Kidney epithelial cell (primary cell): ENCODE data around the gene KIRREL1. TPM values are rescaled to one million over a fixed set of nuclear protein-coding genes. Genes with fewer than 3 reads are reported as not detected.

Experiments
- DNase-seq: peaks from one replicate; pipeline ENCODE4 v3.0.0-alpha.2; 2010; ENCODE audit warnings: low read depth
- H3K27me3 ChIP-seq: 2 replicates; pipeline ENCODE4 v1.6.0; 2011; ENCODE audit warnings: low read length; ENCODE audit not compliant: control insufficient read depth, insufficient read depth
- H3K36me3 ChIP-seq: 2 replicates; pipeline ENCODE4 v1.5.1; 2011; ENCODE audit warnings: low read length; ENCODE audit not compliant: control insufficient read depth, insufficient read depth
- H3K4me3 ChIP-seq: 2 replicates; pipeline ENCODE4 v1.5.1; 2011; ENCODE audit warnings: low read depth, mild to moderate bottlenecking, control low read depth, low read length
- total RNA-seq: library from RNA; depleted of rRNA; stranded (reverse); fragments of >200 nt; gene quantifications from 2 replicates; pipeline ENCODE4 v1.2.3, GENCODE V29; 2015
- TF ChIP-seq, protein P1 (sequence below): IDR thresholded peaks from 2 replicates; pipeline ENCODE4 v1.5.1; 2011; ENCODE audit warnings: mild to moderate bottlenecking, moderate library complexity, low read length, control low read depth, inconsistent platforms; ENCODE audit not compliant: insufficient read depth, poor library complexity, severe bottlenecking

The KIRREL1 gene
- total RNA-seq, 1 donor from 2014 or later, result 119 TPM

DNA sequence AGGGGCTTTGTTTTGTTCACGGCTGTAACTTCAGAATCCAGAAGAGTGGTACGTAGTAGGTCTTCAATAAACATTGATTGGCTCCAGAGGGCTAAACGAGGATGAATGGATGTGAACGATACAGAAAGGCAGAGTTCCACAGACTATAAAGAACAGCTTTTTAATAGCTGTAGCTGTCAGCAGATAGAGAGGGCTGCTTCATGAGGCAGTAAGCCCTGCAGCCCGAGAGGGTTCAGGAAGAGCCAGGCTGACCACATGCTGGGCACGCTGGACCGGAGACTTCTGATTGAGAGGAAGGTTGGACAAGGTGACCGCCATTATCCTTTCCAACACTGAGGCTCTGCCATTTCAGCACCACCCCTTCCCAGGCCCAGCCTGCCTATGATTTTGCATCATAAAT is 45.3 kb downstream of the KIRREL1 start:
- Histone ChIP-seq H3K36me3 (no peaks in the 10 kb centered on the region), H3K27me3 (no peaks in the 10 kb centered on the region), H3K4me3 (no peak overlapping the region)
- no peak for DNase-seq
- TF ChIP-seq, protein P1, sequence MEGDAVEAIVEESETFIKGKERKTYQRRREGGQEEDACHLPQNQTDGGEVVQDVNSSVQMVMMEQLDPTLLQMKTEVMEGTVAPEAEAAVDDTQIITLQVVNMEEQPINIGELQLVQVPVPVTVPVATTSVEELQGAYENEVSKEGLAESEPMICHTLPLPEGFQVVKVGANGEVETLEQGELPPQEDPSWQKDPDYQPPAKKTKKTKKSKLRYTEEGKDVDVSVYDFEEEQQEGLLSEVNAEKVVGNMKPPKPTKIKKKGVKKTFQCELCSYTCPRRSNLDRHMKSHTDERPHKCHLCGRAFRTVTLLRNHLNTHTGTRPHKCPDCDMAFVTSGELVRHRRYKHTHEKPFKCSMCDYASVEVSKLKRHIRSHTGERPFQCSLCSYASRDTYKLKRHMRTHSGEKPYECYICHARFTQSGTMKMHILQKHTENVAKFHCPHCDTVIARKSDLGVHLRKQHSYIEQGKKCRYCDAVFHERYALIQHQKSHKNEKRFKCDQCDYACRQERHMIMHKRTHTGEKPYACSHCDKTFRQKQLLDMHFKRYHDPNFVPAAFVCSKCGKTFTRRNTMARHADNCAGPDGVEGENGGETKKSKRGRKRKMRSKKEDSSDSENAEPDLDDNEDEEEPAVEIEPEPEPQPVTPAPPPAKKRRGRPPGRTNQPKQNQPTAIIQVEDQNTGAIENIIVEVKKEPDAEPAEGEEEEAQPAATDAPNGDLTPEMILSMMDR, result no peak

DNA sequence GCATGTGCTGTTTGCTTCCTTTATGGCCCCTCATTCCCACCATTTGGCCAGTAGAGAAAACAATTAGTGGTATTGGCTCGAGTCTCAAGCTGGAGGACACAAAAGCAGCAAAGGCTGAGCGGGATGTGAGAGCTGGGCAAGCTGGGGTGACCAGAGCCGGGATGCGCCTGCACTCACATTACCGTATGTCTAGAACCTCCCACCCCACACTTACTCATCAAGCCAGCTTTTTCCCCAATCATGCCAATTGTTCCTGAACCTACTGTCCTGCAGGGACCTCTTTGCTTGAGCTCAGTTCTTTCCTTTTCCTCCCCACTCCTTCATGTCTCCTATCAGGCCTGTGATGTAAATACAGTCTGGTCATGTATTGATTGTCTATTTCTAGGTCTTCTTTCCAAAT is 45.9 kb downstream of the KIRREL1 start:
- TF ChIP-seq, protein P1, result no peak
- Histone ChIP-seq H3K4me3 (no peak overlapping the region), H3K36me3 (no peaks in the 10 kb centered on the region), H3K27me3 (no peaks in the 10 kb centered on the region)
- no peak for DNase-seq

- Histone ChIP-seq H3K4me3 (no peak overlapping the region), H3K27me3 (no peaks in the 10 kb centered on the region), H3K36me3 (no peaks in the 10 kb centered on the region)
- TF ChIP-seq, protein P1, result no peak
- DNase-seq, result no peak
Measured at GRCh38 chr1:158040323-158040722, 46.9 kb downstream of the KIRREL1 start.

- TF ChIP-seq, protein P1, result no peak
- Histone ChIP-seq H3K36me3 (no peaks in the 10 kb centered on the region), H3K27me3 (no peaks in the 10 kb centered on the region), H3K4me3 (no peak overlapping the region)
- no peak for DNase-seq
Measured at GRCh38 chr1:158043232-158043631, 49.8 kb downstream of the KIRREL1 start.

DNA sequence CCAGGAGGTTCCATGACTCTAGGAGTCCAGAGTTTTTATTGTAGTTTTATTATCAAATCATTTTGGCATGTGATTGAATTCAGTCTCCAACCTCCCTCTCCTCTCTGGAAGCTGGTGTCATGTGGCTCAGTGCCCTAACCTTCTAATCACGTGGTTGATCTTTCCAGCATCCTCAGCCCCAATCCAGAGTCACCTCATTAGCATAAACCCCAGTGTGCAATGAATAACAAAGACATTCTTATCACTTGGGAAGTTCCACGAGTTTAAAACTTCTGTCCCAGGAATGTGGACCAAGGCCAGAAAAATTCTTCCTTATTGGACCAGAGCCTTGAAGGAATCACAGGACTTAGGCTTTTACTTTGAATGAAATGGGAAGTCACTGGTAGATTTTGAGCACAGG is 52.2 kb downstream of the KIRREL1 start:
- Histone ChIP-seq H3K36me3 (peaks cover 1% of the 10 kb centered on the region), H3K4me3 (no peak overlapping the region), H3K27me3 (no peaks in the 10 kb centered on the region)
- TF ChIP-seq, protein P1, result no peak
- DNase-seq, result no peak

- peaks cover 3% of the 10 kb centered on the region for H3K36me3 ChIP-seq
- DNase-seq, result no peak
- no peak overlapping the region for H3K4me3 ChIP-seq
- H3K27me3 ChIP-seq, result no peaks in the 10 kb centered on the region
- TF ChIP-seq, protein P1, result no peak
Measured at GRCh38 chr1:158046715-158047510, 53.5 kb downstream of the KIRREL1 start.
